ENCODE results near the gene PLCB2.
A peak's percentile ranks its signal among the peaks of the same experiment; 100 is the strongest.

The PLCB2 gene

GRCh38 chr15:40274350-40275274 is 33.1 kb downstream of the PLCB2 start:
- peak in 54 of 58 donors; percentile 20 to 81 (median 58) for DNase-seq

GRCh38 chr15:40273428-40273827 is 34.3 kb downstream of the PLCB2 start:
- no peak for DNase-seq

GRCh38 chr15:40272485-40273056 is 35.2 kb downstream of the PLCB2 start:
- DNase-seq, result peak in 2 of 58 donors; percentile 31 to 40

GRCh38 chr15:40271685-40272484 is 35.9 kb downstream of the PLCB2 start:
- no peak for DNase-seq

GRCh38 chr15:40270246-40270995 is 37.3 kb downstream of the PLCB2 start:
- no peak for DNase-seq

GRCh38 chr15:40269604-40270003 is 38.1 kb downstream of the PLCB2 start:
- no peak for DNase-seq

- DNase-seq, result no peak
These were observed 40.1 kb downstream of the PLCB2 start for GRCh38 chr15:40267670-40268069.

- DNase-seq, result peak in 2 of 58 donors; percentile 26 to 56
These were observed 40.9 kb downstream of the PLCB2 start for GRCh38 chr15:40266828-40267304.

GRCh38 chr15:40265875-40266274 is 41.9 kb downstream of the PLCB2 start:
- no peak for DNase-seq

- DNase-seq, result no peak
These were observed 42.4 kb downstream of the PLCB2 start for GRCh38 chr15:40265355-40265754.

- no peak for DNase-seq
These were observed 43.2 kb downstream of the PLCB2 start for GRCh38 chr15:40264321-40265153.

GRCh38 chr15:40263024-40263754 is 44.5 kb downstream of the PLCB2 start:
- no peak for DNase-seq

- no peak for DNase-seq
These were observed 48.7 kb downstream of the PLCB2 start for GRCh38 chr15:40259021-40259420.

- no peak for DNase-seq
These were observed 49.2 kb downstream of the PLCB2 start for GRCh38 chr15:40258544-40258943.

- no peak for DNase-seq
These were observed 49.9 kb downstream of the PLCB2 start for GRCh38 chr15:40257656-40258450.

- DNase-seq, result peak in 1 of 58 donors; percentile 26
These were observed 51.0 kb downstream of the PLCB2 start for GRCh38 chr15:40256638-40257235.

- no peak for DNase-seq
These were observed 52.7 kb downstream of the PLCB2 start for GRCh38 chr15:40255033-40255432.

GRCh38 chr15:40254452-40254851 is 53.3 kb downstream of the PLCB2 start:
- no peak for DNase-seq

All from anterior cingulate cortex (tissue), 58 donors.